NCI-H2081 (cell line): ENCODE measurements around the gene TNNI3K.

Experiments used
- DNase-seq, 2 experiments: peaks; one replicate each; lab custom pipeline; 2025; lab: John Stamatoyannopoulos, UW

TNNI3K gene

DNA sequence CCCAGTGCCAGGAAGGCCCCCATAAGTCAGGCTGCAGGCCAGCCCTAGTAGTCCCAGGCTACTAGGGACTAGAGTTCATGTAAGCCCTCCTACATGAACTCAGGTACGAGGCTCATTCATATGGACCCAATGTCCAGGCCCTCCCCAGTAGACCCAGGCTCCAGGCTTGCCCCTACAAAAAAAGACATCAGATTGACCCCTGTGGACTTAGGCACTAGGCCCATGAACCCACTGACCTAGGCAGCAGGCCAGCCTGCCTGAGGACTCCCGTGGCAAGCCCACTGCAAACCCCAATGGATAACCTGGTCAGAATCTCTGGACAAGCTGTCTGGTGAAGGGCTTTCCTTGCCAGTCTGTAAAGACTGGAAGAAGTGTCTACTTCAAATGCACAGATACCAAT, 51.2 kb downstream of the TNNI3K start:
- DNase-seq = no peak

DNA sequence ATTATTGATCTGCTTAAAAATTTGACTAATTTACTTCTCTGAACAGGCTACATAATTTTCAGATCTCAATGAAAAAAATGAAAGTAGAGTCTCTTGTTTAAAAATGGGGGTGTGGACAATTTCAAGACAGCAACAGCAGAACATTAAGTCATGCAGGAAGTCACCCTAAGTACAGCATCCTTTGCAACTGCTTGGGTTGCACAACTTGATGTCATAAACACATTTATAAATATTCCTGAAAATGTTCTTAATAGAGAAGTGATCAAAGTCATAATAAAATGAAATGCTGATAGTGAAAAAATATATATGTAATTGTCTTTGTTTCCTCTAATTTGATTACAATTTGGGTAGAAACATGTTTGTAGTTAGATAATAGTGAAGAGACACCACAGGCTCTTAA, 79.3 kb downstream of the TNNI3K start:
- DNase-seq = no peak

DNA sequence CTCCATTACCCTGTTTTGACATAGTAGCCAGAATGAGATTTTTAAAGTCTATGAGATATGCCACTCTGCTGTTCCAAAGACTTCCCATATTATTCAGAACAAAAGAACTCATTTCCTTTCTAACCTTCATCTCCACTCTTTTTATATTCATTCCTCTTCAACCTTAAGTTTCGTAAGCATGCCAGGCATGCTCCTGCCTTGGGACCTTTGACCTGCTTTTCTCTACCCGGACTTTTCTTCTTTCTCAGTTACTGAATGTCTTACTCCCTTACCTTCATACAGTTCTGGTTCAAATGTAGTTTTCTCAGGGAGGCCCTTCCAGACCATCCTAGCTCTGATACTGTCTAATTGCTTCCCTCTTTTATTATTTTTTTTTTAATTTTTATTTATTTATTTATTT, 81.1 kb downstream of the TNNI3K start:
- DNase-seq = no peak

DNA sequence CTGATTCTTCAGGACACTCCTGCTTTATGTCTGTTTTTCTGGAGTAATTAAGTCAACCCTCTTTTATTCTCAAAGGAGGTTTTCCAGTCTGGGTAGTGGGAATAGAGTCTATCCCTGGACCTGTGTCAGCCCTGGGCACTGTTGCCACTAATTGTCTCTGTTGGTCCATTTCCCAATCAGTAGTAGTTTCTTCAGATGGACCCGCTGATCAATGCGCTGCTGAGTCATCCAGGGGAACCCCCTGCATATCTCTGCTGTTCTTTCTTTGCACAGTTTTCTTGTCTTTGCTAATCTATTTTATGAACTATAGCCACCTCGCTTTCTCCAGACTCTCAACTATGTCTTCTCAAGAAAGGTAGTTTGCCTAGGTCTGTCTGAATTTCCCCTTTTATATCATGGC, 82.5 kb downstream of the TNNI3K start:
- DNase-seq = no peak

DNA sequence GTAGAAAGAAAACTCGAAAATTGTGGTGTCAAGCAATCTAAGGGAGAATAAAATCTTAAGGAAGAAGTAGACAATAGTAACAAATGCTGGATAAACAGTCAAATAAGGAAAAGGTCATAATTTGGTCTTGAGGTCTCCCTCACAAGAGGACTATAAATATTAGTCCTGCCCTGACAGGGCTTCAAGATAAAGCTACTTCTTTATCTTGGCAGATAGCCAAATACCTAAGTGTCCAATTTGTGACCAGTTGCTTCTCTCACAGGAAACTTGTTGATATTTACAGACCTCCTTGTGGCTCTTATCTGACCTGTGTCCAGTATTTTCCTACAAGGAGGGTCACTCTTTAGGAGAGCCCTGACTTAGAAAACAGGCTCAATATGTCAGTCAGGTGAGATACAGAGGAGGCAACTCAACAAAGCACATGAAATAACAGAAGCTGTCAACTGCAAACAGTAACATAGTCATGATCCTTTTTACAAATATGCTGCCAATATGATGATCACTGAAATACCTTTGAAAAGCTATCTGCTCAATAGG, 88.8 kb downstream of the TNNI3K start:
- DNase-seq = no peak

DNA sequence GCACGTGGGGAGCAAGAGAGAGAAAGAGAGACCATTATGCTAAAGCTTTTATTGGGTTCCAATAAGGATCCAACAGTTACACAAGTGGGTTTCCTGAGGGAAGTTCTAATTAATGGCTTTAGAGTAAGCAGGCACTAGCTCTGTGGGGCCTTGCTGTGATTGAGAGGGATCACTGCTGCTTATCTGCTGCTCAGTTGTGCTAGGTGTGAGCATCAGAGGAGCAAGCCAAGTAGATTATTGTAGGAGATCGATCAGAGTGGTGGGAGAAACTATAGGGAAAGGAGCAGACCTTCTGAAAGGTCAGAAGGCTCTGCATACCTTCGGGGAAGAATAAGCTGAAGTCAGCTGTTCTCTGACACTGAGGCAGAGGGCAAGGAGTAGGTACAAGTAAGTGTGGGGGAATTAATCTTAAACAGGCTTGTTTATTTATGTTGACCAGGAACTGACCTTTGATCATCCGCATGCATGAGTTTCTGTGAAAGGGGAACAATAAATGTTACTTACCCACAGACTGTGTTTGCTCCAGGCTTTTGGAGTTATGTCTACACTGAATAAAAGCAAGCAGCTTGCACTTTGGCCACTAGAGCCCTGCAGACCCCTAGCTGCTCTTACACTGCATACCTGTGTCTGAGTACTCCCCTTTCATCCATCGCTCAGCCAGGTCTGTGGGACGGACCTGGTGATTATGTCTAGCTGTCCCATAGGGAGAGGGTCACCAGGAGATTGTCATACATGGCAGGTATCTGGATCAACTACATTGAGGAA, 89.7 kb downstream of the TNNI3K start:
- DNase-seq = no peak

DNA sequence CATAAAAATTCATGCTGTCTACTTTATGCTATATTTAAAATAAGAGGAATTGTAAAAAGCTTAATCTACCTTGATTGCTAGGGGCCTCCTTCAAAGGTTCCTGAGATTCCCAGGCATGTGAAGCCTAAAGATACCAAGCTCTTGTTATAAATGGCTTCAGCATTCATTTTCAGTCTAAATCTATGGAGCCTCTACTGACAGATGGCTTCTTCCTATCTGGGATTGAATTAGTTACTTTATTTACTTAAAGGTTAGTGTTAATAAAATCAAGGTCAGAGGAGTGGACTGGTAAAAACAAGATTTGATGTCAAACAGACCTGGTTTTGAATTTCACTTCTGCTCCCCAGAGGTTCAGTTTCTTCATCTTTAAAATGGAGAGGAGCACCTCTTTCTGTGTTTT, 93.7 kb downstream of the TNNI3K start:
- no peak for DNase-seq

DNA sequence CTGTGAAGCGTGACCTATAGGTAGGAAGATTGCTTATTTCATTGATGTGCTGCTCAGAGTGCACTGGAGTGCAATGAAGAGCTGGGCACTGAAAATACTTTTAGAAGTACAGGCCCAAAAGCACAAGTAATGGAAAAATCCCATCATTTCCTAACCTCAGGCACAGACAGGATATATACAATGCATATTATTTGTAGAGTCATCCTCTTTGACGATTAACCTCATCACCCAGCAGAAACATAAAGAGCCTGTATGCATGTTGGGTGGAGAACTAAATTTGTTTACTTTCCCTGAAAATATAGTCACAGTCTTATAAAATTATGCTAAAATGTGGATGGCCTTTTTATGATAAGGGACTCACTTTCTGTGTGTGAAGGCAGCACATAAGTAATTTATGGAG, 98.1 kb downstream of the TNNI3K start:
- DNase-seq = no peak

DNA sequence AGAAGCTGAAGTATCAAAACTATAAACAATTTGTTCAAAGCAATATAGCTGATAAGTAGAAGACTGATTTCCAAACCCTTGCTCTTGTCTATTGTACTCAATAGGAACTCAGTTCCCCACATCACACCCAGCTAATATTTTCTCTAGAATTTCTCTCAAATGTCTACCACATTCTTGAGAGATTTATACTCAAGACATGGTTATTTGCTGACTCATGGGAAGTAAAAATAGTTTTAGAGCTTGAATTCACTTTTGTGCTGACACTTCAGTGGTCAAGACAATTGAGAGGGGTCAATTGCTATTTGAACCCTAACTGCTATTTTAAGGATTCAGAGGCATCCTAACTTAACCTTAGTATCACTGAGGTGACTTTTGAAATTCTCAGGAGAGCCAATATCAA, 99.0 kb downstream of the TNNI3K start:
- no peak for DNase-seq

DNA sequence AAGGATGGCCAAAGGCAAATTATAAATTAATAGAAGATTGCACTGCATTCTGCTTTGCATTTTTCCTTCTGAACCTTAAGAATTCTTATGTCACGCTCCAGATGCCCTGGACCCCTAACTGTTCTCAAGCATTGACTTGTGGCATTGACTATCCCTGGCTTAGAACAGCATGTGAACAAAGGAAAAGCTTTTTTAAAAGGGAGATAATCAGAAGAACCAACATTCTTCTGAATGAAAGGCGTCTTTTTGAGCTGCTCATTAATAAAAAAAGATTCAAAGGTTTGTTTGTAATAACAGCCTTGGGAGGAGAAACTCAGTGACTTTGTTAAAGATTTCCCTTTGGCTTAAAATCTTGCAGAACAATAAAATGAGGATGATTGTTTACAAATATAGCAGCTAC, 105.5 kb downstream of the TNNI3K start:
- no peak for DNase-seq

DNA sequence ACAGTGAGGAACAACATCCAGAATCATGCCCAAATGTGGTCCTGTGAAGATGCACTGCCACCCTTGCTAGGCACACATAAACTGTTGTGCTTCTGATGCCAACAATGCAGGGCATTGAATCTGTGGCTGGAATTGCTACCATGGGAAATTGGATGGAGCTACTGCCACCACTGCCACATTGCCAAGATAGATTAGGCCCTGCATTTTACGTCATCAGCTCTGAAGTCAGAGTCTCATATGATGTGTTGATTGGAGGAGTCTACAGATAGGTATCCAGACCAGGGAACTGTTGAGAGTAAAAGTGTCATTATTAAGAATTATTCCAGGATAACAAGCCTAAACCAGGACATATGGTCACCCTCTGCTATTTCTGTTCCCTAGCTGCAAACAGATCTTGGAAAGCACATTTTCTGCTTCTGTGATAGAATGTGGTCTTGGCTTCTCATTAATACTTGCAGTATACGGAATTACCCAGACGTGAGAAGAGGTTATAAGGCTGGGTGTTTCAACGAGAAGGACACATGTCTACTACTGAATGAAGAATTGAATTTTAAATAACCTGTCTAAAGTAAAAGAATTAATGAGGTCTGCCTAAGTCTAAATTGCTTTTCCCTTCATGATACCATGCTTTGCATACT, 106.6 kb downstream of the TNNI3K start:
- DNase-seq = no peak

DNA sequence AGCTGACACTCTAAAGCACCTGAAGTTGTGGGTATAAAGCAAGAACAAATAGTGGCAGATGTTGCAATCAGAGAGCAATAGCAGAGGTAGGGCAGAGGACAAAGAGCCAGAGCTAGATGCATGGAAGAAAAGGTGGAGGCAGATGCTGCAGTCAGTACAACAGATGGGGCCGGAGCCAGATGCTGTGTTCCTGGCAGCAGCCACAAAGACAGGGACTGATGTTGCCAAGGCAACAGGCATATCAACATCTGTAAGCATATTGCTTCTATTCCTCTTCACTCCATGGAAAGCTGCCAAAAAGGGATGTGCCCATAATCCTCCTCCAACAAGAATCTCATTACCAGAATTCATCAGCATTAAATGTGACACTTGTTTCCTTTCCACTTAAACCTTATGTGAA, 108.0 kb downstream of the TNNI3K start:
- DNase-seq = peak; percentile 85 to 94

DNA sequence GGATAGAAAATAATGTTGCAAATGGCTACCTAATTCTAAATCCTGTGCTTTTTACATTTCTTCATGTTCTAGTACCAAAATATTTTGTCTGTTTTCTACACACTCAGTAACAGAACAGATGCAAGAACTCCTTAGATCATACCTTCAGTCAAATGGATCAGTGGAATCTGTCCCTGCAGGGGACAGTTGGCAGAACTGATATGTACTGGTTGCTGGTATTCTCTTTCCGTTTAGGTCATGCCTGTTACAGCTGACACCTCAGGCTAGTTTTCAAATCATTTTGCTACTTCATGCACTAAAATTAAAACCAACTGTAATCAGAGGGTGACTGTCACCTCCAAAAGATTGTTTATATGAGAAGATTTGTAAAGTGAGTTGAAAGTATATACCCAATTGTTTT, 109.2 kb downstream of the TNNI3K start:
- no peak for DNase-seq

DNA sequence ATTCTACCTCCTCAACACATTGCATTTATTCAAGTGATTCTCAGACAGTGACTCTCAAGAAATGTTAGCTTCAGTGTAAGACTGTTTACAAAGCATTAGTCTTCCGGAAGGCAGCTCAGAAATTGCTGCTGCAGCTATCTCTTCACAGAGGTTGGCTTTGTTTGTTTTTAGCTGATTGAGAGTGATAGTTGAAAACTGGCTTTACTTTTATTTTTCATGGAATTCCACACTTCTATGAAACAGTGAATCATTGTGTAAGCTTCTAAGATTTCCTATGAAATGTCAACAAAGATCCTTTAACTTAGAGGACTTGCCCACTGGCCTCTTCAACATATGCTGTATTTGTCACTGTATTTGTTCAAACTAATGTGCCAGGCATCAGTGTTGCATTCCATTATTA, 121.3 kb downstream of the TNNI3K start:
- DNase-seq = no peak

DNA sequence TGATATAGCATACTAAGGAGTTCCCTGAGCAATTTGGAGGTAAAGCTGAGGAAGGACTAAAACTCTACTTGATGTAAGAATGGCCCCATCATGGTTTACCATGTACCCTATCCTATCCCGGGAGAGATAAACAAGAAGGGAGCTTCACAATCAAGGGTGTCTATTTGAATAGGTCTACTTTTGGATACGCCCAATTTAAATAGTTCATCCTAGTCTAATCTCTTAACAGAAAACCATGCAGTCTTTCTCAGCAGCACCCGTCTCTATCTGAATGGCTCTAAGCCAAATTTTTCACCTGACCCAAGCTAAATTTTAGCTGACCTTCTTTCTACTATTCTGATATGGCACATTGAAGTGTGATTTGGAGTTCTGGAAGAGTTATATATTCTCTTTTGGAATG, 122.0 kb downstream of the TNNI3K start:
- no peak for DNase-seq

DNA sequence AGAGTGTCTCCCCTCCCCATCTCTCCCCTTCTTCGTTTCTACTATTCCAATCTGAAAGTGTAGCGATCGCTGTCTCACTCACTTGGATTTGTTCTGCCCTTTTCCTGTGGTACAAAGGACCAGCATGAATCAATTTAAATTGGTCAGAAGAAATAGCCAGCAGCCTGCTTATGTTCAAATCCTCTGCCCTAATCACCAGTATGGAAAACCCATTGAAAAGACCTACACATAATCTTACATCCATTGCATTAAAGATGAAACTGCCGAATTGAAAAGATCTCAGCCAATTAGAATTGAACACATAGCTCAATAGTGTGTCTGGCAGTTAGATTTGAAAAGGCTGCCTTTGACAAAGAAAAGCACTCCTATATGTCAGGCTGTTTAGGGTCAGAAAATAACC, 122.6 kb downstream of the TNNI3K start:
- no peak for DNase-seq

DNA sequence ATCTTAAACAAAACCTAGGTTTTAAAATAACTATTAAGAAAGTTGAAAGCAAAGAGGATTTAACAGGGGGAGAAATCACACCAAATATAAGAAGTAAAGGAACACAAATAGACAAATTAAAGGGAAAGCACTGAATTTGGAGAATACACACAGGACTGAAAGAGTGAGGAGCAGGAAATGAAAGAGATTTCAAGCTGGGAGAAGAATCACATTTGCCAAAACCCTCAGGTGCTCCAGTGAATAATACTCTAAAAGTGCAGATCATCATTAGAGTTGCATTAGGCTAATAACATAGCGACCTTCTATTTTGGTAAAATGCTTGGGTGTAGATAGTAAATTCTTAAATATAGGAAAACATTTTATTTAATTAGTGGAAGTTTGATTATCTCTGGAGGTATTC, 127.5 kb downstream of the TNNI3K start:
- no peak for DNase-seq

DNA sequence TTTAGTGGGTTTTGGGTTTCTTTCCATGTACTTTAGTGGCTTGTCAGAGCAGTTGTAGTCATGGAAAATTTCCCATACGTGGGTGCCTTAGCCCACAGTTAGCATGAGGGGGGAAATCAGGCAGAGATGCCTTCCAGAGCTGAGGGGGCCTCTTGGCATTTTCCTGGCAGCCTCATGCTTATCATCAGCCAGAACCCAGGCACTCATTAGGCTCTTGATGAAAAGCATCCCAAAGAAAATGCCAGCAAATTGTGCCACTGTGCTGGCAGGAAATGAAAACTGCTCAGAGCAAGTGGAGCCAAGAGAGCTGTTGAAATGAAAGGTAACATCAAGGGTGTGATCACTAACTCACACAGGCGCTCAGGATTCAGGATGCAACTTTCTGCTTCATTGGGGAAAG, 128.0 kb downstream of the TNNI3K start:
- DNase-seq = no peak

DNA sequence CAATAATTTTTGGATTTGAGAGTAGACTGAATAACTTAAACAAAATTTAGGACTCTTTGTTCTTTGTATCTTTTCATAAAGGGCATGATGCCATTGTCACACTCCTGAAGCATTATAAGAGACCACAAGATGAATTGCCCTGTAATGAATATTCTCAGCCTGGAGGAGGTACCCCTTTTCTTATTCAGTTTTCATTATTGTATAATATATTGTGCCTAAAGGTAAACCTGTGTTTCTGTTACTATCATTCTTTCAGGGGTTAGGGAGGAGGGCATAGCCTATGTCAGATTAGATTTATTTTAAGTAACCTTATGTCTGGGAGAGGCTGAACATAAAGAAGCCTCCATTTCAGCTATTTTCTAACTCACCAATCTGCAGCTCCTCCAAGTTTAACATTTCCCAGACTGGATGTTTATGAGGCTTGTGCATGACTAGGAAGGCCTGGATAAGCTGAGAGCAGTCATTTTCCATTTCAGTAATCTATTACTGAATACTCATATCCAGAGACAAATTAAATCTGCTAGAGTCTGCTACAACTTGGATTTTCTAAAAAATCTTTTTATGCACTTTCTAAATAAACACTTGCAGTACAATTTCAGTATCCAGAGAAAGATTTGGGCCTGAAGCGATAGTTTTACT, 132.1 kb downstream of the TNNI3K start:
- no peak for DNase-seq

DNA sequence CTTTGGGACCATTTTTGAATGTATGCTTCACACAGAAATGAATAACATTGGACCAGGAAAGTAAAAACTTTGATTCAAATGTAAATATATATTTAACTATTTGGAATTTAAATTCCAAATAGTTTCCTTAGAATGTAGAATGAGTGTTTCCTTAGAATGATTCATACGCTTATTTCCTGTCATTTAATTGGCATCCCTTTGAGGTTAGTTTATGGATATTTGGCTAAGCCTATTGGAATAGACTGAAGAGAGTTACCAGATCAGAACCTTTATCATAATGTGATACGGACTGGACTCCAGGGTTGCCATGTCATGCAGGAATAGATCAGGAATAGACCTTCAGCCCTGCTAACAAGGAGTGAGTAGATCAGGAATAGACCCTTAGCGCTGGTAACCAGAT, 133.1 kb downstream of the TNNI3K start:
- DNase-seq = no peak

DNA sequence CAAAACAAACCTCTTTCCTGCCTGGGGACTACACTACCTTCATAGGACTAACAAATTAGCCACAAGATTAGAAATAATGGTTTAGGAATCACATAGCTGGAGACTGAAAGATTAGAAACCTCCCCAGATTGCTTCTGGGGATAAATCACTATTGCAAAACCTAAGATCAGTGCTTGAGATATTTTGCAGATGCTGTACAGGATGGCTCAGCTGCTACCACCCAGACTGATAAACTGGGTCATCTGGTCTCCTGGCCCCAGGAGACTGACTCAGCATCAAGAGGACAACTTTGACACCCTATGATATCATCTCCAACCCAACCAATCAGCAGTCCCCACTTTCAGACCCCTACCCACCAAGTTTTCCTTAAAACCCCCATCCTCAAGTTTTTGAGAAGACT, 140.2 kb downstream of the TNNI3K start:
- no peak for DNase-seq

DNA sequence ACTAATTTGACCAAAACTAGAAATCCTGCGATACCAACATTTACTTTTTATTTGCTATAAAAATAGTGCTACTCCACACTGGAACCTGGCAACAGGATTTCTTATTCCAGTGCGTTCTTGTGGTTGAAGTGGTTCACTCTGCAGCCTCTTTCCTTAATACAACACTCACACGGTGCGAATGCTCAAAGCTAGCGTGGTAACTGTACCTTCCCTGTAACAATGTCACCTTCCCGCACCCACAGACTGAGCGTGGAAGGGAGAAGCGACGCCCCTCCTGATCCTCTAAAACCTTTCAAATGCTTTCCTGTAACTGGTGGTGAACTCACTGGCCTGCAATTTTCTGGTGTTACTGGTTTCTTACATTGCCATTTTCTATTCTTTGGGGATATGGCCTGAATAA, 145.1 kb downstream of the TNNI3K start:
- no peak for DNase-seq

DNA sequence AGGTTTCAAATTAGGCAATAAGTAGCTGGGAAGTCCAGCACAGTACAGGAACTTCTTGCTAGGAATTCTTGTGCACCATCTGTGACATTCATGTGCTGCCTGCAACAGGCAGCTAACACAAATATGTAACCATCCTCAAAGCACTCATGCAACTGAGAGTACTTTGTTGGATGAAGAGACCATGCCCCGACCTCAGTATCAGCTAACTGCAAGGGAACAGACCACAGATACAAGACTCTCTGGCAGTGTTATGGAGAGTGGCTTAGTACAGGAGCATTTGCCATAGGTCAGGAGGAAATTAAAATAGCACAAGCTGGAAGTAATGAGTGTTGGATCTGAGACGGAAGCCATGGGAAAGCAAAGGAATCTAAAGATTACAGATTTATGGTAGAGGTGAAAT, 153.7 kb downstream of the TNNI3K start:
- DNase-seq = no peak
